ENCODE measurements around the gene AHRR.

DNA sequence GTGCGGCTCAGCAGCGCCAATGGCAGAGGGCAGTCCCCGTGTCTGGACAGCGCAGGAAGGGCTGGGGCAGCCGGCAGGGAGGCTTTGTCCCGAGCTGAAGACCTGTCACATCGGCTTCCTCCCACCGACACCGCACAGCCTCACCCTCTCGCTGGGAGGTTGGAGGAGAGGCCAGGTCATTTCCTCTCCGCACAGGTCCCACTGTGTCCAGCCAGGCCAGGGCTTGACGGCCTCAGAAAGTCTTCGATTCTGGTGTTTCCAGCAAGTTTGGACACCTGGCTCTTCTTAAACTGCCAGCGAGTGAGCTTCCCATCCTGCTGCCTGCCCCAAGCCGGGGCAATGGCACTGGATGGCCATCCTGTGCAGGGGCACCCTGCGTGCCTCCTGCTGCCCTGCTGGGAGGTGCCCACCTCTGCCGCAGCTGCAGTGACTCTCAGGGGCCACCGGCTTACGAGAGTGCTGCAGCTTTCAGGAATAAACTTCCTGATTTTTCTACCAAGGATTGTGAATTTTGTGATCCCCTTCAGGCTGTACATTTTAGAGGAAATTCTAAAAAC lies 33.9 kb downstream of the AHRR start:
- no peak for TF ChIP-seq ELF4 (IDR thresholded peaks at IDR 0.05)
- TF ChIP-seq ZNF384 (IDR thresholded peaks at IDR 0.05), result no peak
- no peak for TF ChIP-seq BHLHE40 (IDR thresholded peaks at IDR 0.05; ENCODE audit: borderline replicate concordance)
- TF ChIP-seq SP1 (IDR thresholded peaks at IDR 0.05), result no peak
- no peak for TF ChIP-seq NFRKB (IDR thresholded peaks at IDR 0.05)
- TF ChIP-seq SUZ12 (IDR thresholded peaks at IDR 0.05), result no peak
- TF ChIP-seq TARDBP (IDR thresholded peaks at IDR 0.05), result no peak
- TF ChIP-seq FOXM1 (IDR thresholded peaks at IDR 0.05; ENCODE audit: borderline replicate concordance), result no peak
